Choroid plexus epithelial cell (primary cell): ENCODE data around the gene BRD3.

Experiments
- DNase-seq: peaks from one replicate; pipeline ENCODE4 v3.0.0-alpha.2; 2010; ENCODE audit warnings: low read depth
- H3K4me3 ChIP-seq: 2 replicates; pipeline ENCODE4 v1.5.1; 2011; ENCODE audit warnings: low read depth, mild to moderate bottlenecking, control low read depth, low read length, moderate library complexity
- TF ChIP-seq, protein P1 (sequence below): conservative IDR thresholded peaks from 2 replicates; pipeline ENCODE4 v1.5.1; 2011; ENCODE audit warnings: low read depth, mild to moderate bottlenecking, control low read depth, inconsistent platforms, low read length, moderate library complexity

The BRD3 gene

DNA sequence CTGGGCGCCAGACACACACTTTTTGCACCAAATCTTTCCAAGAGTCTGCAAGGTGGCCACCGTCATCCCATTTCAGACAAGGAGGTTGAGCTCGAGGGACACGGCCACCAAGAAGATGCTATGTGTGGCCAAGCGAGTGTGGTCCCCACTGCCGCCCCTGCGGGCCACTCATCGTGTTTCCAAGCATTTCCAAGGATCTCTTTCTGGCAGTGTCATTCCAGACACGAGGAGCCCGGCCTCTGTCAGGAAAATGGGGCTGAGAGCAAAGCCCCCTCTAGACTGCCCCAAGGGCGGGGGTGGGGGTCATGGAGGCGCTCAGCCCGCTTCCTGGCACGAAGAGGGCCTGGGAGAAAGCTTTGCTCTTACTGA is 86.3 kb downstream of the BRD3 start:
- TF ChIP-seq, protein P1, sequence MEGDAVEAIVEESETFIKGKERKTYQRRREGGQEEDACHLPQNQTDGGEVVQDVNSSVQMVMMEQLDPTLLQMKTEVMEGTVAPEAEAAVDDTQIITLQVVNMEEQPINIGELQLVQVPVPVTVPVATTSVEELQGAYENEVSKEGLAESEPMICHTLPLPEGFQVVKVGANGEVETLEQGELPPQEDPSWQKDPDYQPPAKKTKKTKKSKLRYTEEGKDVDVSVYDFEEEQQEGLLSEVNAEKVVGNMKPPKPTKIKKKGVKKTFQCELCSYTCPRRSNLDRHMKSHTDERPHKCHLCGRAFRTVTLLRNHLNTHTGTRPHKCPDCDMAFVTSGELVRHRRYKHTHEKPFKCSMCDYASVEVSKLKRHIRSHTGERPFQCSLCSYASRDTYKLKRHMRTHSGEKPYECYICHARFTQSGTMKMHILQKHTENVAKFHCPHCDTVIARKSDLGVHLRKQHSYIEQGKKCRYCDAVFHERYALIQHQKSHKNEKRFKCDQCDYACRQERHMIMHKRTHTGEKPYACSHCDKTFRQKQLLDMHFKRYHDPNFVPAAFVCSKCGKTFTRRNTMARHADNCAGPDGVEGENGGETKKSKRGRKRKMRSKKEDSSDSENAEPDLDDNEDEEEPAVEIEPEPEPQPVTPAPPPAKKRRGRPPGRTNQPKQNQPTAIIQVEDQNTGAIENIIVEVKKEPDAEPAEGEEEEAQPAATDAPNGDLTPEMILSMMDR = no peak
- no peak overlapping the region for H3K4me3 ChIP-seq
- DNase-seq = no peak

DNA sequence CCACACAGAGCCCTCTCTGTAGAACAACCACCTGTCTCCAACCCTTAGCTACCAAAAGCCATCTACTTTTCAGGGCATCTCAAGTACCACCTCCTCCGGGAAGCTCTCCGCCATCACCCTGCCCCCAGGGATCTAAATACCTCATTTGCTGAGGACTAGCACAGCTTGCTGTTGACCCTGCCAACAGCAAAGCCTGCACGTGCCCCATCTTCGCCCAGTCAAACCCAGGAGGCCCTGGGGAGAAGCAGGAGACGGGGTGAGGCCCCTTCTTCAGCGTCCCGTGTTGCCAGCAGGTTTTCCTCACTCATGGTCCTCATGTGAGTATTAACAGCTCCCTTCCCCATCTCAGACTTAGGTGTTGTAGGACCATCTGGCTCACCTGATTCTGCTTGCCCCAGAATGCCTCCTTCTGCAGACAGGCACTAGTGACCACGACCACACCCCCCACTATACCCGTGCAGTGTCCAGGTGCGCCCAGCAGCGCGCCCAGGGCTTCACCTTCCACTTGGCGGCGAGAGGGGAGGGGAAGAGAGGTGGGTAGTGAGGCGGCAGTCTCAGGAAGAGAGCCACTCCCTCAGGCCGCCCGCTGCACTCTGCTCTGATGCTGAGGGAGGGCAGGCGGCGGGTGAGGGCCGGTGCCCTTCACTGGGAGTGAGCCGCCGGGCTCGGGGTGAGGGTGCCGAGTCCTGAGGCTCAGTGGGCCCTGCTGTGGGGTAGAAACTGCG is 86.8 kb downstream of the BRD3 start:
- H3K4me3 ChIP-seq = no peak overlapping the region
- no peak for DNase-seq
- TF ChIP-seq, protein P1 = no peak
